CD4-positive, alpha-beta T cell (primary cell): Measurements from ENCODE around the gene USP2. TPM values are rescaled to one million over a fixed set of nuclear protein-coding genes. Genes with fewer than 3 reads are reported as not detected.

Source experiments
- ATAC-seq: fragments of 200-7000 bp; cut with Tn5 transposase; one replicate; pipeline ENCODE4 v1.10.0; 2022; ENCODE audit warnings: mild to moderate bottlenecking; ENCODE audit not compliant: poor library complexity
- CTCF ChIA-PET: fragments of 350-600 bp; sonication (Branson Sonifier 250); formaldehyde crosslinking; loops from one replicate; lab custom pipeline; 2021; ENCODE audit warnings: antibody characterized with exemption, inconsistent platforms; lab: Charles Lee
- POLR2A ChIA-PET: fragments of 350-600 bp; sonication (Branson Sonifier 250); formaldehyde crosslinking; loops from one replicate; lab custom pipeline; 2021; ENCODE audit warnings: antibody characterized with exemption, inconsistent platforms; lab: Charles Lee
- DNase-seq, 14 experiments: peaks; one replicate each; pipeline ENCODE4 v3.0.0-alpha.2; 2013 to 2020; ENCODE audit warnings: mixed read lengths in 2 of 14
- H3K27ac ChIP-seq, 2 donors: one replicate each; pipeline versions ENCODE4 v1.5.1 to v1.7.0; 2013; ENCODE audit warnings: low read length in 2 of 2, low read depth in 1 of 2, mild to moderate bottlenecking in 1 of 2
- H3K27me3 ChIP-seq, 2 experiments: 1 replicate in 1 of 2; 2 replicates in 1 of 2; pipeline versions ENCODE4 v1.6.1 to v1.7.0; 2013; ENCODE audit warnings: low read length in 2 of 2, control low read depth in 1 of 2, mild to moderate bottlenecking in 1 of 2, moderate library complexity in 1 of 2; ENCODE audit not compliant: insufficient read depth in 2 of 2, control insufficient read depth in 1 of 2
- H3K36me3 ChIP-seq: one replicate; pipeline ENCODE4 v1.6.1; 2013; ENCODE audit warnings: low read length, control low read depth; ENCODE audit not compliant: insufficient read depth
- H3K4me1 ChIP-seq: one replicate; pipeline ENCODE4 v1.6.1; 2013; ENCODE audit warnings: low read length, control low read depth; ENCODE audit not compliant: insufficient read depth
- H3K4me3 ChIP-seq: one replicate; pipeline ENCODE4 v1.5.1; 2013; ENCODE audit warnings: mild to moderate bottlenecking, low read length, moderate library complexity
- H3K9me3 ChIP-seq, 2 experiments: 1 replicate in 1 of 2; 2 replicates in 1 of 2; pipeline versions ENCODE4 v1.6.1 to v1.7.0; 2013; ENCODE audit warnings: low read length in 2 of 2, mild to moderate bottlenecking in 2 of 2, control low read depth in 1 of 2, moderate library complexity in 1 of 2; ENCODE audit not compliant: control insufficient read depth in 1 of 2, insufficient read depth in 1 of 2
- H3K27ac Mint-ChIP-seq: one replicate; pipeline ENCODE4 v1.8.0; 2020; ENCODE audit warnings: mixed read lengths
- H3K27me3 Mint-ChIP-seq: one replicate; pipeline ENCODE4 v1.8.0; 2021; ENCODE audit warnings: mixed read lengths
- H3K36me3 Mint-ChIP-seq: one replicate; pipeline ENCODE4 v1.8.0; 2021; ENCODE audit warnings: low read depth, mixed read lengths
- H3K4me1 Mint-ChIP-seq: one replicate; pipeline ENCODE4 v1.8.0; 2021; ENCODE audit warnings: low read depth, mixed read lengths
- H3K4me3 Mint-ChIP-seq: one replicate; pipeline ENCODE4 v1.8.0; 2020; ENCODE audit warnings: mild to moderate bottlenecking, mixed read lengths
- H3K9me3 Mint-ChIP-seq: one replicate; pipeline ENCODE4 v1.8.0; 2020; ENCODE audit warnings: mixed read lengths
- CTCF ChIP-seq: fragments of 200-600 bp; IDR thresholded peaks from one replicate; pipeline ENCODE4 v1.8.0; 2022; ENCODE audit warnings: antibody characterized with exemption, mild to moderate bottlenecking
- intact Hi-C, 2 experiments: fragments of 100-400 bp; cut with DNase I in 1 of 2; cut with micrococcal nuclease in 1 of 2; formaldehyde crosslinking; loops; one replicate each; pipeline versions ENCODE4 v1.15.1 to v1.9.0; 2023 to 2025; cut with DNase I, micrococcal nuclease
- total RNA-seq, 174 experiments: library from RNA in 2 of 174; stranded (reverse) in 2 of 174; gene quantifications; one replicate each; pipeline ENCODE4 v1.2.3 and lab custom pipeline; 2021 to 2026

Gene USP2
- total RNA-seq, 2 experiments from 2014 or later: 2.0 to 2.6 TPM

- Mint-ChIP-seq H3K4me3 (peak overlapping the region; percentile 38), H3K4me1 (peaks cover 23% of the 10 kb centered on the region), H3K27me3 (peaks cover 41% of the 10 kb centered on the region), H3K36me3 (no peaks in the 10 kb centered on the region), H3K27ac (no peak overlapping the region), H3K9me3 (no peaks in the 10 kb centered on the region)
- DNase-seq: no peak
- Histone ChIP-seq H3K4me3 (no peak overlapping the region), H3K27ac (no peak overlapping the region), H3K9me3 (no peaks in the 10 kb centered on the region), H3K4me1 (peaks cover 78% of the 10 kb centered on the region), H3K36me3 (no peaks in the 10 kb centered on the region), H3K27me3 (peaks cover 33 to 34% of the 10 kb centered on the region in 2 experiments)
- ATAC-seq: no peak
- TF ChIP-seq CTCF: no peak
- ChIA-PET CTCF (interaction anchor here (1.1 to 1.7 kb wide), 2 partner anchors 33 to 113 kb away, joined by 3 to 6 read pairs; no protein-coding TSS in a partner anchor), POLR2A (interaction anchor here (3.2 kb wide), 1 partner anchor 11 kb away, joined by 15 read pairs; no protein-coding TSS in a partner anchor)
- intact Hi-C loops: no loop called here
These were observed 63.8 kb downstream of the USP2 start for GRCh38 chr11:119317592-119318239.

GRCh38 chr11:119316729-119317591, 64.5 kb downstream of the USP2 start, which contains the start of gene MCAM:
Gene MCAM, minus strand, starts transcription at chr11:119317130. Its CDS starts 29 bp downstream, at chr11:119317101.
- ATAC-seq: no peak
- no peak within 1 kb of the TSS for H3K27ac Mint-ChIP-seq

More at GRCh38 chr11:119316729-119317591, 64.5 kb downstream of the USP2 start, which contains the start of gene MCAM:
- DNase-seq: peak in 2 of 14 experiments; percentile 64 to 76
- no peak for TF ChIP-seq CTCF
- H3K4me1 ChIP-seq: peaks cover 75% of the 10 kb centered on the region
- peak within 1 kb of the TSS; percentile 76 for H3K4me3 Mint-ChIP-seq
- peaks cover 41% of the 10 kb centered on the region for H3K27me3 Mint-ChIP-seq
- CTCF ChIA-PET: interaction anchor here (1.1 to 2.2 kb wide), 3 partner anchors 21 to 112 kb away, joined by 3 to 6 read pairs (median 6); no protein-coding TSS in a partner anchor
- no peaks in the 10 kb centered on the region for H3K9me3 Mint-ChIP-seq
- peak within 1 kb of the TSS; percentile 51 for H3K4me3 ChIP-seq
- POLR2A ChIA-PET: interaction anchor here (3.2 kb wide), 1 partner anchor 10 kb away, joined by 15 read pairs; no protein-coding TSS in a partner anchor
- no peaks in the 10 kb centered on the region for H3K36me3 ChIP-seq
- H3K36me3 Mint-ChIP-seq: no peaks in the 10 kb centered on the region
- intact Hi-C loops: no loop called here
- peaks cover 18% of the 10 kb centered on the region for H3K4me1 Mint-ChIP-seq
- H3K9me3 ChIP-seq: no peaks in the 10 kb centered on the region
- no peak within 1 kb of the TSS for H3K27ac ChIP-seq
- peaks cover 33 to 34% of the 10 kb centered on the region in 2 experiments for H3K27me3 ChIP-seq
